ENCODE measurements around the gene EMC9.

EMC9 gene

GRCh38 chr14:24177041-24177825 is 35.8 kb upstream of the EMC9 start:
- DNase-seq, result no peak

- no peak for DNase-seq
These were observed 35.2 kb upstream of the EMC9 start for GRCh38 chr14:24176599-24176998.

DNA sequence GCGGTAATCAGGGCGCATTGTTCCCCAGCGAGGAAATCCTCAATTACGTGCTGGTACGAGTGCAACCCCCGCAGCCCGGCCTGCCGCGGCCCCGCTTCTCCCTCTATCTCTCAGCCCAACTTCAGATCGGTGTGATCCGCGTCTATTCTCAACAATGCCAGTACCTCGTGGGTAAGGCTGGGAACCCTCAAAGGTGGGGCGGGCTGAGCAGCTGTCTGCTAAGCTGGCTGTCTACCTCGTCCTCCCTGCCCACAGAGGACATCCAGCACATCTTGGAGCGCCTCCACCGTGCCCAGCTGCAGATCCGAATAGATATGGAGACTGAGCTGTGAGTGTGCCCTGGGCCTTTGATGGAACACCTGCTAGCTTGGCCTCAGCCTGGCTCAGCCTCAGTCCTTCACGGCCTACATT is 31.5 kb upstream of the EMC9 start:
- peak in 3 of 56 donors; percentile 9 to 13 (median 13) for DNase-seq

DNA sequence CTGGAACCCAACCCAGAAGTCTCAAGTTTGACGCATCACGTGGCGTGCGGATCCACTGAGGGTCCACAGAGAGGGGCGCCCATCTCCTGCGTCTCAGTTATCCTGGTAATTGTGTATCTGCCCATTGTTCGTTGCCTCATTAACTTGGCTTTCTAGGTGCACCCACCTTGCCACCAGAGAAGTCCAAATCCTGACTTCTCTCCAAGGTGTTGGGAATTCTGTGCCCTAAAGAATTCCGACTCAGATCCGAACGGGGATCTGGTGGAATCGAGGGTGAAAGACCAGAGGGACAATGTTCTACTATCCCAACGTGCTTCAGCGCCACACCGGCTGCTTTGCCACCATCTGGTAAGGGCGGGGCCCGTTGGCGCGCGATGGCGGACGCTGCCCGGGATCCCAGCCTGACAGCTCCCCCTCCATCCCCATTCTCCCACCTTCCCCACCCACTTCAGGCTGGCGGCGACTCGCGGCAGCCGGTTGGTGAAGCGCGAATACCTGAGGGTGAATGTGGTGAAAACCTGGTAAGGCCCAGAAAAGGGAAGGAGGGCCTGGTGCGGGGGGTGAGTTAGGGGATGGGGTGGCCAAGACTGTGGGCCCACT is 31.0 kb upstream of the EMC9 start:
- DNase-seq, result peak in 6 of 56 donors; percentile 10 to 33 (median 24)

DNA sequence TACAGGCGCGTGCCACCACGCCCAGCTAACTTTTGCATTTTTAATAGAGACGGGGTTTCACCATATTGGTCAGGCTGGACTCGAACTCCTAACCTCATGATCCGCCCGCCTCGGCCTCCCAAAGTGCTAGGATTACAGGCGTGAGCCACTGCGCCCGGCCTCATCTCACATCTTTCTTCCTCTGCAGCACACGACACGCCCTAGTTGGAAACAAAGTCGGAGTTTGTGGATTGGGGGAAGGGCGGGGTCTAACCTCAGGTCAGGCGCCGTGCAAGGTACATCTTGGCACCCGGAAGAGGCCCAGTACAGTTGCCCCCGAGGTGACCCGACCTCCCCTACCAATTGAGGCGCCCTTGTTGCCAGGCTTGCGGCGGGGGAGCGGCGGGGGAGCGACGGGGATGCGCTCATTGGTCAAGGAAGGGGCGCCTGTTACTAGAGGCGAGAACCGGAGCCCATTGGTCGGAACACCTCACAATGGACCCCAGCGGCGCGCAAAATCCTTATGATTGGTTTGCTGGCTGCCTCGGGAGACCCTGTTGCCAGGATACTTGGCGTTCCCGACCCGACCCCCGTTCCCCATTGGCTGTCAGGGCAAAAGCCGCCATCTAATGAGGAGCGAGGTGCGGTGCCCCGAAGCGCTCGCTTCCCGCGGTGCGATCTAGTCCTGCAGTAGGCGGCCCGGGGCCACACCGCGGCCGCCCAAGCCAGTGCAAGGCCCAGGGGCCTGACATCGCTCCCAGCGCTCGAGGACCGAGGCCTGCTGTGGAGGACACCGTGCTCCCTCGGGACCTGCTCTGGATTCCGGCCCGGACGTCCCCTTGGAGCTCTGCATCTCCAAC is 30.2 kb upstream of the EMC9 start, which contains the start of gene REC8:
Gene REC8, plus strand, starts transcription at position 659 of the 839 bp plus-strand sequence. CDS start 473 bp downstream, outside the sequence.
- DNase-seq, result peak; percentile 51 to 98 (median 90)

DNA sequence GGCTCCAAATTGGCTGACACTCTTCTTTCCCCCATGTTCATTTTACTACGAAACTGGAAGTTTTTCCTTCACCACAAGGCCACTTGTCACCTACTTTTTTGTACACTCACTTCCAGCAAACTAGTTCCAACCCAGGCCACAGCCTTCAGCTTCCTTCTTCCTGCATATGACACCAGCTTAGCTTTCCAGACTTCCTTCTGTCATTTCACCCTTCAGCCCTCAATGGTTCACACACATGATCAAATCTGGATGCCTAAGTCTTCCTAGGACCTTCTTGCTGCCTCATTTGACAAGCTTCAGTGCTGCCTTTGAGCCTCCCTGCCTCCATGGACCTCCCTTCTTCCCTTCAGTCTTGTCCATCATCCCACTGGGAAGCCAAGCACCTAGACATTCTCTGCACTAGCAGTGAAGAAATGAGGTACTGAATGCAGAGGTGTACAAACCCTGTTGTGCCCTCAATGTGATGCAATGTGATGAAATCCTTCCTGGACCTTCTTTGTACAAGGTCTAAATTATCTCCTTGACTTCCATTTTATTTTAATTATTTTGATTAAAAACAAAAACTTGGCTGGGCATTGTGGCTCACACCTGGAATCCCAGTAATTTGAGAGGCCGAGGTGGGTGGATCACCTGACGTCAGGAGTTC is 26.2 kb upstream of the EMC9 start:
- DNase-seq, result no peak

DNA sequence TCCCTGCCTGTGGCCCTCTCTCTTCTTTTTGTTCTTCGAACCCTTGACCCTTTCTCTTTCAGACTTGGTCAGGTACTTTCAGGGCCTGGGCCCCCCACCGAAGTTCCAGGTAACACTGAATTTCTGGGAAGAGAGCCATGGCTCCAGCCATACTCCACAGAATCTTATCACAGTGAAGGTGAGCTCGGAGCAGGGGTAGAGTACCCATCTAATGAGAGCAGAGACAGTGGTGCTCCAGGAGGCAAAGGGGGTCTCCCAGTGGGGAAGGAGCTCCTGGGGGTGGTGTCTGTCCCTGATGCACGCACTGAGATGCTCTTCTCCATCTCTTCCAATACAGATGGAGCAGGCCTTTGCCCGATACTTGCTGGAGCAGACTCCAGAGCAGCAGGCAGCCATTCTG is 24.4 kb upstream of the EMC9 start:
- no peak for DNase-seq

DNA sequence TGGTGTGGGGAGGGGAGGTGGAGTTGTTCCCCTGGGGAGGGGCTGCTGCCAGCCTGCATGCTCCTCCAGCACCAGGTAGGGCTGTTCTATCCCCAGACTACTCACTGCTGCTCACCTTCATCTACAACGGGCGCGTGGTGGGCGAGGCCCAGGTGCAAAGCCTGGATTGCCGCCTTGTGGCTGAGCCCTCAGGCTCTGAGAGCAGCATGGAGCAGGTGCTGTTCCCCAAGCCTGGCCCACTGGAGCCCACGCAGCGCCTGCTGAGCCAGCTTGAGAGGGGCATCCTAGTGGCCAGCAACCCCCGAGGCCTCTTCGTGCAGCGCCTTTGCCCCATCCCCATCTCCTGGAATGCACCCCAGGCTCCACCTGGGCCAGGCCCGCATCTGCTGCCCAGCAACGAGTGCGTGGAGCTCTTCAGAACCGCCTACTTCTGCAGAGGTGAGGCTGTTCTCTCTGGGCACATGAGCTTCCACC is 23.2 kb upstream of the EMC9 start:
- DNase-seq, result no peak

GRCh38 chr14:24162093-24162492 is 20.7 kb upstream of the EMC9 start:
- peak in 6 of 56 donors; percentile 5 to 25 (median 12) for DNase-seq

DNA sequence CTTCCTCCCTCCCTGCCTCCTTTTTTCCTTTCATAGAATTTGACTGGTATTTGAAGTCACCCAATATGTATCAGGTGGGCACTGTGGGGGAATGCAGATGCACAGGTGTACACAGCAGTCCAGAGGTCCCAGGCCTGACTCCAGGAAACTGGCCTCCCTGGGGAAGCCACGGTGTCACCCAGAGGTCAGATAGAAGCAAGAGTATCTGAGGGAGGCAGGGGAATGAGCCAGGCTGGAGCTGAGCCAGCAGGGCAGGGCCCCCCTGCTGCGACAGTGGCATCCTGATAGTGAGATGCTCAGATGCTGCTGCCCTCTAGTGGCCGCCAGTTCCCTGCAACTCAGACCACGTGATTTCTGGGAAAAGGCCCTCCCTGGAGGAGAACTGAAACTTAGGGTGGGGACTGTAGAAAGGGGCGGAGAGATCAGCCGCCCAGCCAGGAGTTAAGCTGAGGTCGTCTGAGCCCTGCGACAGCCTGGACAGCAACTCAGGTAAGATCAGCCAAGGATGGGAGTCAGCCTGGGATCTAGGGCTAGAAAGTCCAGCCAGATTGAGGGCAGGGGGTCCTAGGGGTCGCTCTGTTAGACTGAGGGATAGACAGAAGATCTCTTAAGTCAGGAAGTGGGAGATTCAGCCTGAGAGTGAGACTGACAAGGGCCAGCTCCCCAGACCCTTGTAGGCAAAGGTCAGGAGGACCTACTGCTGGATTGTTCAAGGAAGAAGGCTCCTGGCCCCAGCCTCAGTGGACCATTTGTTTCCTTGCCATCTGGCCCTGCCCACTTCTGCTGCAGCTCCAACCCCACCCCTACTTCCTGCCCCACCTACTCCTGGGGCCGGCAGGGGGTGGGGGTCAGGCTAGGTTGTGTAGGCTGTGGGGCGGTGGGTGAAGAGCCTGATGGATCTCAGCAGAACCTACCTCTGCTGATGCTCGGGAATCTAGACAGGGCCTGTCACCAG is 19.7 kb upstream of the EMC9 start, which contains the start of gene IRF9:
Gene IRF9, plus strand, starts transcription at position 416 of the 955 bp plus-strand sequence. CDS start 880 bp downstream, outside the sequence.
- DNase-seq, result peak; percentile 61 to 98 (median 92)

- no peak for DNase-seq
These were observed 19.1 kb upstream of the EMC9 start for GRCh38 chr14:24160499-24160849.

DNA sequence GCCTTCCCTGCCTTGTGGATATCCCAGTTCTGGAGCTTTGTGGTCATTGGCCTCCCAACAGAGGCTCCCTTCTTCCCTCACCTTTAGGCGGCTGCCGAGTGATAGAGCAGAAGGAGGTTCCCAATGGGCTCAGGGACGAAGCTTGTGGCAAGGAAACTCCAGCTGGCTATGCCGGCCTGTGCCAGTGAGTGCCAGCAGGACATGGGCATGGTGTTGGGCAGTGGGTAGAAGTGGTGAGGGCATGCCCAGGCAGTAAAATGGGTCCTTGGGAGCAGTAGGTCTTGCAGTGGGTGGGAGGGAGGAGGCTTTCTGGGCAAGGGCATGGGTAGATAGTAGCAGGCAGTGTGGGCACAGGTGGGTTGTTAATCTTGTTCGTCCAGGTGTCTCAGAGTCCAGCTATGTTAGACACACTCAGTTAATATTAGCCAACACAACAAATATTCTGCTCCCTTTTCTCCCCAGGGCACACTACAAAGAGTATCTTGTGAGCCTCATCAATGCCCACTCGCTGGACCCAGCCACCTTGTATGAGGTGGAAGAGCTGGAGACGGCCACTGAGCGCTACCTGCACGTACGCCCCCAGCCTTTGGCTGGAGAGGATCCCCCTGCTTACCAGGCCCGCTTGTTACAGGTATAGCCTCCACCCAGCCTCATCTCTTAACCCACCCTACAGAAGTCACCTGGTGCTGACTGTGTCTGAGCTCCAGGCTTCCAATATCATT is 18.5 kb upstream of the EMC9 start:
- no peak for DNase-seq

GRCh38 chr14:24157331-24157730 is 15.9 kb upstream of the EMC9 start:
- no peak for DNase-seq

DNA sequence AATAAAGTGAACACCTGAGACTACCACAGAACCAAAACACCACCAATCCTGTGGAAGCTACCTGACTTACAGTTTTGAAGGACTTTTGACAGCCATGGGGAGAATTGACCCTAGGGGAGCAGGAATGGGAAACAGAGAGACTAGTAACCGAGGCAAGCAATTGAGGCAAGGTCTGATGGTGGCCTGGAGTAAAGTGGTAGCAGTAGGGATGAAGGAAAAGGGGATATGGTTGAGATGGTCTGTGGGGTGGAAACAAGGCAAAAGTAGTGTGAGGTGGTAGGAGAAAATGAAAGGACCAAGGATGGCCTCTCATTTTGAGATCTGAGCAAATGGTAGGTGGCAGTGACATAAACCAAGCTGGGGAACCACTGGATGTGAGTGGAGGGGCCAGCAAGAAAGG is 15.4 kb upstream of the EMC9 start:
- no peak for DNase-seq

- no peak for DNase-seq
These were observed 13.7 kb upstream of the EMC9 start for GRCh38 chr14:24155100-24155499.

GRCh38 chr14:24151404-24152080 is 10.2 kb upstream of the EMC9 start:
- DNase-seq, result no peak

DNA sequence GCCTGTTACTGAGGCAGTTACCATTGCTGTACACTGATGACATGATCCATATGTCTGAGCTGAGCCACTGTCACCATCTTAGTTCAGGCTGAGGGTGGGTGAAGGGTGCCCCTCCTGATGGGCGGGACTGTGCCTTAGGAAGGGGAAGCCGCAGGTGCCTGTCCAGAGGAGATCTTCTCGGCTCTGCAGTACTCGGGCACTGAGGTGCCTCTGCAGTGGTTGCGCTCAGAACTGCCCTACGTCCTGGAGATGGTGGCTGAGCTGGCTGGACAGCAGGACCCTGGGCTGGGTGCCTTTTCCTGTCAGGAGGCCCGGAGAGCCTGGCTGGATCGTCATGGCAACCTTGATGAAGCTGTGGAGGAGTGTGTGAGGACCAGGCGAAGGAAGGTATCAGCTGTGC is 9.6 kb upstream of the EMC9 start:
- DNase-seq, result no peak

GRCh38 chr14:24150567-24150966 is 9.2 kb upstream of the EMC9 start:
- DNase-seq, result no peak

GRCh38 chr14:24150061-24150460 is 8.7 kb upstream of the EMC9 start:
- no peak for DNase-seq

Data from nucleus accumbens (tissue), 56 donors.